ENCODE data around the gene STRN4.

The STRN4 gene

DNA sequence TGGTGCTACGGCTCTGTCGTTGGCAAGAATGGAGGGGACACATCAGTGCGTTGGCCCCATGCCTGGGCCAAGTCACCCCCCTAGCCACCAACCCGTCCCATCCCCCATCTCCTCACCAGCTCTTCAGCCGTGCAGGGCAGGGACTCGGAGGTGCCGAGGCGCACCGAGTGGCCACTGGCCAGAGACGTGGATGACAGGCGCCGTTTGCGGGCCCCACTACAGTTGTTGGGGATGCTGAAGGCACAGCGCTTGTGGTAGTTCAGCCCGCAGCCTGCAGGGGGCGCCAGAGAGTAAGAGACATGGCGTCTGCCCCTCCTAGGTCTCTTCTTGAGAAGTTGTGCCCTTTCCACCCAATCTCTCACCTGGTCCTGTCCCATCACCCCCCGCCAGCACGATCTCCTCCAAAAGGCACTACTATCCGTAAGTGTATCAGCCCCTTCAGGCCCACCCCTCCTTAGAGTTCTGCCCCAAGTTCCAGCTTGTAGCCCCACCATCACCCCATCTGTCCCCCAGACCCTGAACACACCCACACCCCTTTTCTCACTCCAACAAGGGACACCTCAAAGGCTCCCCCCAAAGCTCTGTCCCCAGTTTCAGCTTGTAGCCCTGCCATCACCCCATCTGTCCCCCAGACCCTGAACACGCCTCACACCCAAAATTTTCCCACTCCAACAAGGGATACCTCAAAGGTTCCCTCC lies 41.7 kb downstream of the STRN4 start:
- DNase-seq: no peak

DNA sequence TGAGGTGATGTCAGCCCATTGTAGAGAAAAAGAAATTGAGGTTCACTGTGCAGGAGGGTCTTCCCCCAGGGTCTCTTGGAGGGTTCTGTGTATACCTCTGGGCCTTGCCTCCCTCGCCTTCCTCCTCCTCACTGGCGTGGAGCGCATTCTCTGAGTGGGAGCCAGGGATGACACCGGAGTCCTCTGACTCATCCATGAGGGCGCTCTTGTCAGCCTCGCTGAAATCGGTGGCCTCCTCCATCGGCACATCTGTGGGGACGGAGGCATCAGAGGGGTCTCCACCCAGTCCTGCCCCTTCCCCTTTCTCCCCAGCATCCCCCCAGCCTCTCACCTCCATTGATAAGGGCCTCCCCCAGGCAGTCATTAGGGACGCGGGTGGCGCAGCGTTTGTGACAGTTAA lies 45.5 kb downstream of the STRN4 start:
- no peak for DNase-seq

DNA sequence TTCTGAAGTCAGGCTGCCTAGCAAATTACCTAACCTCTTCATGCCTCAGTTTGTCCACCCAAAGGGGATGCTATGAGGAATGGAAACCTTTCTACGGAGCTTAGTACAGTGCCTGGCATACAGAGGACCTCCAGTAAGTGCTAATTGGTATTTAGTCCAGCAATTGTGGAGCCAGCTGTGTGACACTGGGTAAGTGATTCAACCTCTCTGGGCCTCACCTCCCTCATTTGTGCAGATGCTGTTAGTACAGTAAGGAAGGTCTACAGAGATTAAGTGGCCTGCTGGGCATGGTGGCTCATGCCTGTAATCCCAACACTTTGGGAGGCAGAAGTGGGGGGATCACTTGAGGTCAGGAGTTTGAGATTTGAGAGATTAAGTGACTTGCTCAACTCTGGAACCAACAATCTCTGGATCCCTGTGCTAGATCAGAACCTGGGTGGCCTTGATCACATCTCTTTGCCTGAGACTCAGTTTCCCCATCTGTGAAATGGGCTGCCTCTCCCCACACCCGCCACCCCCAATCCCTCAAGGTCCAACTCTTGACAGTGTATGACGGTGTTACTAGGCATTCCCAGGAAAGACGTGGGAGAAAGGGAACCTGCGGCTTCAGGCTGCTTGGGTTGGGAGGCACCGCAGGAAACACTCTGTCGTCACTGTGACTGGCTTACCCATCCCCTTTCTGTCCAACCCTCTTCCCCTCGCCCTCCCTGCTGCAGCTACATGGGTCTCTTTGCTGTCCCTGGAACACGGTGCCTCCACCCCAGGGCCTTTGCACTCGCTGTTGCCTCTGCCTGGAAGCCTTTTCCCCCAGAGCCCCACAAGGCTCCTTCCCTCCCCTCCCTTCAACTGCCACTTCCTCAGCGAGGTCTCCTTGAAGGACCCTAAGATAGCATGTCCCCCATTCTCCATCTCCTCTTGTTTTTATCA lies 47.6 kb downstream of the STRN4 start:
- DNase-seq: no peak

DNA sequence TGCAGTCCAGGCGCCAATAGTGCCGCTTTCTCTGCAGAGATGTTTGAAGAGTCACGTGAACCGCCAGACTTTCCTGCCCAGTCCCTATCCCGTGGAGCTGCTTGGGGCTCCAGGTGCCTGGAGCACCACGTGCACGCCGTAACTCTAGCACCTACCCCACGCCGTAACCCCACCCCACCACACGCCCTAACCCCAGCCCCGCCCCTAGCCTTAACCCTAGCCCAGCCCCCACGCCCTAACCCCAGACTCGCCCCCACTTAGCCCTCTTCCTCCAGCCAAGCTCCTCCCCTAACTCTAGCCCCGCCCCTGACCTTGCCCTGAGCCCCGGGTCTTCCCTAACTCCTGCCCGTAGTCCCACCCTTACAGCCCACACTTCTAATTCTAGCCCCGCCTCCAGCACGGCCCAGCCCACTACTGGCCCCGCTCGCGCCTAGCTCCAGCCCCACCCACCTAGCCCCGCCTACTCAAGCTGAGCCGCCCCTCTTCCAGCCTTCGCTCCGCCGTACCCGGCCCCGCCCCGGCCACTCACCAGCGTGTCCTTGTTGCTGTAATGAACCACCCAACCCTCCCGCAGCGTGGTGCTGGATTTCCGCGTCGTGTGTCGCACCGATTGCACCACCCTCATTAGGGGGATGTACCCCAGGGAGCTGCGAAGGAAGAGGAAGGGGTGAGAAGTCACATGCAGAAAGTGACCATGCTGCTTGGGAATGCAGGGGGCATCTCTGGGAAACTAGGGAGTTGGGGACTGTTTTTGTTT lies 48.9 kb downstream of the STRN4 start:
- no peak for DNase-seq

DNA sequence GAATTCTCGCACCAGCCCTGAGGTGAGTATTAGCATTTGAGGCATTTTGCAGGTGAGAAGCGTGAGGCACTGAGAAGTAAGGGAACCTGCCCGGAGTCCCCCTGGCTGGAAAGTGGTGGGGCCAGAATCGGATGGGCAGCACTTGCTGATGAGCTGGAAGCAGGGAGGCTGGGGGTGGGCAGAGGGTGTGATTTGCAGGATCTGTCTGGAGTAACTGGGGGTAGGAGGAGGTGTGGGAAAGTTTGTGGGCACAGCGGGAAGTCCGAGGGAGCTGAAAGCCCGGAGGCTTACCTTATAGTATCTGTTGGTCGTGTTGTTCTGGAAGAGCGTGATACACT lies 49.4 kb downstream of the STRN4 start:
- no peak for DNase-seq

DNA sequence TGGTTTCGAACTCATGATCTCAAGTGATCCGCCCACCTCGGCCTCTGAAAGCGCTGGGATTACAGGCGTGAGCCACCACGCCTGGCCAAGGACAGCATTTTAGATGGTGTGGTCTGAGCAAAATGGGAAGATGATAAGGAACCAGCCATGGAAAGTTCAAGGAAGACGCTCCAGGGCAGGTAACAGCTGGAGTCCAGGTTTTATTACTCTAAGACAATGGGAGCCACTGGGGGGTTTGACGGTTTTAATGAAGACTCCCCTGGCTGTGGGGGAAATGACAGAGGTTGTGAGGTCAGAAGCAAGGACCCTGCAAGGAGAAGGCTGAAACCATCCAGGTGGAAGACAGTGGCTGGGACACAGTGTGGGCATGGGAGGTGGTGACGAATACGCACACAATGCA lies 50.2 kb downstream of the STRN4 start:
- no peak for DNase-seq

DNA sequence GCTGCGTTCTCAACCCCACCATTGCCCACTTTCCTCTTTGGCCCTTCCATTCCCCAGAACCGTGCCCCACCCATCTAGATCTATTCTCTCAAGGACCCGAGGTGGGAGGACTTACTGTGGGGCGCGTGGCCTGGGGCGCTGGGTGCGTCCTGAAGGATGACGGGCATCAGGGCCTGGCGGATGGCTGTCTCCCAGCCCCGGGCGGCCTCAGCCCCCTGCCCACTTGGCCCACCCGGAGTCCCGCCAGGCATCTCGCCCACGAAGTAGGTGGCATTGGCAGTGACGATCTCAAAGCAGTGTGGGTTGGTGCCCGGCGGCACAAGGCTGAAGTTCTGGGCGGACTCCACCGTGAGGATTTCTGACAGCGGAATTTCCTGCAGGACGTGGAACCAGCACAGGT lies 52.5 kb downstream of the STRN4 start:
- DNase-seq: no peak

DNA sequence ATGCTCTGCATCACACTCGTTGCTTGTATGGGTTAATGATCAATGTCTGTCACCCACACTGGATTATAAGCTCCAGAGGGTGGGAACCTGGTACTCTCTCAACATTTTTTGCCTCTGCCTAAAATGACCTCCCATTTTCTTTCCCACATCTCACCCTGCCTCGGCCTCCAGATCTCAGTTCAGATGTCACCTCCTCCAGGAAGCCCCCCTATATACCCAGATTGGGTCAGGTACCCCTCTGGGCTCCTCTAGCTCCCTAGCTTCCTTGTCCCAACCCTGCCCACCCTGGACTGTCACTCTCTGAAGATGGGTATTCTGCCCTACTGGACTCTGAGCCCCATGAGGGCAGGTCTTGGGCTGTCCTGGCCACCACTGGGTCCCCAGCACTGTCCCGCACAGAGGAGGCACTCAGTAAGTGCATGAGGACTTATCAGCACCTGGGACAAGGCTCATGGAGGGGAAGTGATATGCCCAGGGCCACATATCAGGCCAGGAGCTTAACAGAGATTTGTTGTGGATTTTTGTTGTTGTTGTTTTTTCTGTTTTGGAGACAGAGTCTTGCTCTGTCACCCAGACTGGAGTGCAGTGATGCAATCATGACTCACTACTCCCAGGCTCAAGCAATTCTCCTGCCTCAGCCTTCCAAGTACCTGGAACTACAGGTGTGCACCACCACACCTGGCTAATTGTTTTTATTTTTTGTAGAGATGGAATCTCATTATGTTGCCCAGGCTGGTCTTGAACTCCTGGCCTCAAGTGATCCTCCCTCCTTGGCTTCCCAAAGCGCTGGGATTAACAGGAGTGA lies 53.1 kb downstream of the STRN4 start:
- DNase-seq: no peak

DNA sequence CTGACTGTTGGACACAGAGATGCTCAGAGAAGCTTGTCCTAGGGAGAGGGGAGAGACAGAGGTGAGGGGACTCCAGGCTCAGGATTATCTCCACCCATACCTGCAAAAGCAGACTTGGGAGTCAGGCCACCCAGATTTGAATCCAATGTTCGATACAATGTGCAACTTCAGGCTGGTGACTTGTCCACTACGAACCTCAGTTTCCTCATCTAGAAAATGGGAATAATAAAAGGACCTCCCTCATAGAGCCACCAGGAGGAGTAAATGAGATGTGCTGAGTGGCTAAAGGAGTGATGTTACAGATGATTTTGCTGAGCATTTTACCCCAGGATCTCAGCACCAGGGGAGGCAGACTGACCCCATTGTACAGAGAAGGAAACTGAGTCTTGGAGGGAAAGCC lies 54.3 kb downstream of the STRN4 start:
- DNase-seq: no peak

DNA sequence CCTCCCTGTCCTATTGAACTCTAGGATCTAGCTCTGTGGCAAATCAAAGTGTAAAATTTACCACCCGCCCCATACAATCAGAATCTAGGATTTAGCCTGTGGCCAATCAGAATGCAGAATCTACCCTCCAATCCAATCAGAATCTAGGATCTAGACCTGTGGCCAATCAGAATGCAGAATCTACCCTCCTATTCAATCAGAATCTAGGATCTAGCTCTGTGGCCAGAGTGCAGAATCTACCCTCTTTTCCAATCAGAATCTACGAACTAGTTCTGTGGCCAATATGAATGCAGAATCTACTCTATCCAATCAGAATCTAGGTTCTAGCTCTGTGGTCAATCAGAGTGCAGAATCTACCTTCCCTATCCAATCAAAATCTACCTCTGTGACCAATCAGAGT lies 55.1 kb downstream of the STRN4 start:
- no peak for DNase-seq

DNA sequence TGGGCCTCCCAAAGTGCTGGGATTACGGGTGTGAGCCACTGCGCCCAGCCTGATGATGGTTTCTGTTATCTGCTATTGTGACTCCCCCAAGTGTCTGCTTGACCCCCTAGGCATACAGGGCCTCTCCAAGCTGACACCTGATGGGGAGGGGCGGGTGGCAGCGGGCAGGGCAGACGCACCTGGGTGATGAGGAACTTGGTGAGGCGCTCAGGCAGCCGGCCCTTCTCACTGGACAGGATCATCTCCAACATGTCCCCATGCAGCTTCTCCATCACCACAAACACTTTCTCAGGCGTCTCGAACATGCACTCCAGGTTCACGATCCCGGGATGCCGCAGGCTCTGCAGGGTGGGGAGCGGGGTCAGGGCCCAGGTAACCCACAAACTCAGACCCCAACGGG lies 56.9 kb downstream of the STRN4 start:
- DNase-seq: no peak

DNA sequence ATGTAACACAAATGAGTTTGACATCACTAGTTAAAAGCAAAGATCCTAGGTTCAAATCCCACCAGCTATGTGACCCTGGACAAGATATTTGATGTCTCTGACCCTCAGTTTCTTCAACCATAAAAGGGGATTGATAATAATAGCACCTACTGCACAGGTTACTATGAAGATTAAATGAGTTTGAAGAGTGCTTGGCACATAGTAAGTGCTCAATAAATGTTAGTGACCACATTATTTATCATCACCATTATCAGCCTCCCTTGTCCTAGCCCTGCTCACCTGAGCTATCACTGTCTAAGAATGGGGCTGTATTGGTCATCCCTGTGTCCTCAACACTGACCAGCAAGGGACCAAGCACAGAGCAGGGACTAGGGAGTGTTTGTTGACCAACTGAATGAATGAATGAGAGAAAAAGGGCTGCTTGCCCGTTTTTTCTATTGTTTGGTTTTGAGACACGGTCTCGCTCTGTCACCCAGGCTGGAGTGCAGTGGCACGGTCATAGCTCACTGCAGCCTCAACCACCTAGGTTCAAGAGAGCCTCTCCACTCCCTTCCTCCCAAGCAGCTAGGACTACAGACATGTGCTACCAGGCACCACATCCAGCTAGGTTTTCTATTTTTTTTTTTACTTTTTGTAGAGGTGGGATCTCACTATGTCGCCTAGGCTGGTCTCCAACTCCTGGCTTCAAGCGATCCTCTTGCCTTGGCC lies 58.7 kb downstream of the STRN4 start:
- no peak for DNase-seq

DNA sequence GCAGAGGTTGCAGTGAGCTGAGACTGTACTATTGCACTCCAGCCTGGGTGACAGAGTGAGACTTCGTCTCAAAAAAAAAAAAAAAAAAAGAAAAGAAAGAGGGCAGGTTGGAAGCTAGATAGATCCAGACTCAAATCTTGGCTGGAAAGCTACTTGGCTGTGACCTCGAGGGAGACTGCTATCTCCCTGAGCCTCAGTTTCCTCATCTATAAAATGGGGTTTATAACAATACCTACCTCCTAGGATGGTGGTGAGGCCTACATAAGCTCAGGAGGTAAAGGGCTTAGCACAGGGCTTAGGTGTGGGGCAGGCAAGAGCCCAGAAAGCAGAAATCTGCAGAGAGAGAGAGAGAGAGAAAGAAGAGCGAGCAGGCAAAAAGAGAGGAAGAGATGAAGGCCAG lies 61.1 kb downstream of the STRN4 start:
- DNase-seq: no peak

DNA sequence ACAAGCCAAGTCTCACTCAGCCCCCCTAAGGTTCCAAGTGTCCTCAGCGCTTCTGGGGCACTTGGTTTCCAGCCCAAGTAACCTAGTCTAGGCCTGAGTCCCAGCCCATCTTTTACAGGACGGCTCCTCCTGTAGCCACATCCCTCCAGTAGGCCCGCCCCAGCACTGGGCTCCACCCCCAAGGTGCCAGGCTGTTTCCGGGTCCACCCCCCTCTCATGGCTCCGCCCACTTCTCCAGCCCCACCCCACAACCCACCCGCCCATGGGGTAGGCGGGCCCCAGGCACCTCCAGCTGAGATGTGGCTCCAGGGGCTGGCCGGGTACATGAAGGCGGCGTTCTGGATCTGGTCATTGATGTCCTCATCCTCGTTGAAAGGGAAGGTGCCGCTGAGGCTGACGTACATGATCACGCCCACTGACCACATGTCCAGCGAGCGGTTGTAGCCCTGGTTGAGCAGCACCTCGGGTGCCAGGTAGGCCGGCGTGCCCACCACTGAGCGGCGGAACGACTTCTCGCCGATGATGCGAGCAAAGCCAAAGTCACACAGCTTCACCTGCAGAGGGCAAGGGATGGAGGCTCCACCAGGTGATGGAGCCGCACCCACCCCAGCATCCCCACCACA lies 68.0 kb downstream of the STRN4 start:
- no peak for DNase-seq

DNA sequence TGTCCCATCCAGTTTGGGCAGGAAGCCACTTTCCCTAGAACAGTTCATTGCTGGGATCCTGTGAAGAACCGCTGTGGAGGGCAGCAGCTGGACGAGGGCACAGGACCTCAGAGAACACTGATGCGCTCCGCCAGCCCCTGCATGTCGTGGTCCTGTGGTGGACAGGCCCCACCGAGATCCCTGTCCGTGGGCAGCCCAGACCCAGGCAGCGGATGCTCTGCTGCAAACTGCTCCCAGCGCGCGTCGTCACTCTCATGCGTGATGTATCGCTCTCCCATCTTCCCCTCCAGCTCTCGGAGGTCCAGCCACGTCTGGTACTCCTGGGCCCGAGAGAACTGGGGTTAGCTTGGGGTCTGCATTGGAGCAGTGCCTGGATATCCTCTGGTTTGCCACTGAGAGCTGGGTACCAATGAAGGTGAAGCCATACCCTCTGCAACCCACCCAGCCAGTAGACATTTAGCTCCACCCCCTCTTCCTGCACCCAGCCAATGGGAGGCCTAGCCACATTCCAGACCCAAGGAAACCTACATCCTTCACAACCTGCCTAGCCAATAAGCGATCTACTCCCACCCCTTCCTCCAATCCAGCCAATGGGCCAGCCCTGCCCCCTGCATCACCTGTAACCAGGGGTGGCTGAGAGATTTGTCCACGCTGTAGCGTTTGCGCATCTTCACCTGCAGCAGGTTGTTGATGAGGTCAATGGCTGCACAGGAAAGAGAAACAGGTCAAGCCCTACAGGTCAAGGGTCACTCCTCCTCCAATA lies 71.7 kb downstream of the STRN4 start:
- DNase-seq: no peak

DNA sequence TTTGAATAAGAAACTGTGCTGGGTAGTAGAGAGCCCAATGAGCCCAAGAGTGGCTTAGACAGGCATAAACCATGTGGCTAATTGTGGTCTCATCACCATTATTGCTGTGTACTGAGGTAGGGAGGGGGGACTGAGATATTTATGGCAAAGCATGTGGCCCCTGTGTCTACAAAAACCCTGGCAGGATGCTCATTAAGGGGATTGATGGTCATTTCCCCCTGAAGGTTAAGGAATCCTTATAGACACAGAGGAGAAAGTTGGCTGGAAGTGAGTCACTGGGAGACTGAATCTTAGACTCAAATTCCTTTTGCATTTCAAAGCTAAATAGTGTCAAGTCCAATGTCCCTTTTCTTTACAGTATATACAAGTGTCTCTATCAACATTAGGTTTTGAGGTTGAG lies 75.4 kb downstream of the STRN4 start:
- no peak for DNase-seq

Measured in DMS79 treated with DMSO at 0.1 percent for 48 hours (cell line).